ENCODE measurements around the gene PSTPIP2. TPM values are rescaled to one million over a fixed set of nuclear protein-coding genes. Genes with fewer than 3 reads are reported as not detected.

Gene PSTPIP2
- total RNA-seq, 6 experiments from 2014 or later, result 4.0 to 15.2 (median 8.6) TPM

DNA sequence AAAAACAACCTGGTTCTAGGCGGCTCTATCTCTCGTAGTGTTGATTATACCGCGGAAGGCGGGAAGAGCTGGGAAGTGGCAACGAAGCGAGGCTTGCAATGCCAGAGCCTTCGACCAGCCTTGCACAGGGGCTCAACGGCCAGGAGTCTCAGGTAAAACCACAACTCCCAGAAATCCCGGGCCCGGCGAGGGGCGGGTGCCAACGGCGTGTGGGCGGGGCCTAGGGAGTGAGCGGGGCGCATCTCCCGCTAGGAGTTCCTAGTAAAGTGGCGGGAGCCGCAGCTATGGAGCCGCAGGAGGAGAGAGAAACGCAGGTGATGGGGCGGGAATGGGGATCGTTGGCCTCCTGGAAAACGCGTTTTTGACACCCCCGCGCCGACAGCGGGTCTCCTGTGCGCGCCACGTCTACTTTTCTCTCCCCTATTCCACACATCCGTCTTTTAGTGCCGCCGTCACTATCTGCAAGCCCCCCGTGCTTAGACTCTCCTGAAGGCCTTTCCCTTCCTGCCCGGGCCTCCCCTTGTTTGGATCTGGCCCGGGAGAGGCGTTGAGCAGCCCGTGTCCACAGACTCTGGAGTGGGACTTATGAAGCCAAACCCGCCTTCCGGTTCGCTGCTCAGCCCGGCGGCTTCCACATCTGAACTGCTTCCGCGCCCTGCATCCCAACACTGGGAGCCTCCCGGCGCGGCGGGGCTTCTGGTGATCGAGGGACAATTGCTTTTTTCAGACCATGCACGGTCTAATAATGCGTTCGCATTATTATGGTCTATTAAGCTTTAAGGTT lies 32.3 kb upstream of the PSTPIP2 start, which contains the start of gene HAUS1:
TSS of gene HAUS1 (plus strand) at position 258 of the 784 bp plus-strand sequence. CDS start at position 285, 27 bp downstream.
- Histone ChIP-seq H3K36me3 (peaks cover 0 to 3% (median 0%) of the 10 kb centered on the region in 4 donors), H3K4me1 (peaks cover 0 to 5% (median 2%) of the 10 kb centered on the region in 4 donors), H3K27me3 (no peaks in the 10 kb centered on the region), H3K9me3 (no peaks in the 10 kb centered on the region), H3K27ac (peak within 1 kb of the TSS; percentile 34 to 41 (median 36)), H3K4me3 (peak within 1 kb of the TSS; percentile 71 to 91 (median 91))
- WGBS (ENCODE audit: insufficient coverage, low coverage, low lambda C conversion rate, missing lambda C conversion rate), result under 1% methylated on average over 35 of the region's 57 CpGs
- TF ChIP-seq, protein P1, sequence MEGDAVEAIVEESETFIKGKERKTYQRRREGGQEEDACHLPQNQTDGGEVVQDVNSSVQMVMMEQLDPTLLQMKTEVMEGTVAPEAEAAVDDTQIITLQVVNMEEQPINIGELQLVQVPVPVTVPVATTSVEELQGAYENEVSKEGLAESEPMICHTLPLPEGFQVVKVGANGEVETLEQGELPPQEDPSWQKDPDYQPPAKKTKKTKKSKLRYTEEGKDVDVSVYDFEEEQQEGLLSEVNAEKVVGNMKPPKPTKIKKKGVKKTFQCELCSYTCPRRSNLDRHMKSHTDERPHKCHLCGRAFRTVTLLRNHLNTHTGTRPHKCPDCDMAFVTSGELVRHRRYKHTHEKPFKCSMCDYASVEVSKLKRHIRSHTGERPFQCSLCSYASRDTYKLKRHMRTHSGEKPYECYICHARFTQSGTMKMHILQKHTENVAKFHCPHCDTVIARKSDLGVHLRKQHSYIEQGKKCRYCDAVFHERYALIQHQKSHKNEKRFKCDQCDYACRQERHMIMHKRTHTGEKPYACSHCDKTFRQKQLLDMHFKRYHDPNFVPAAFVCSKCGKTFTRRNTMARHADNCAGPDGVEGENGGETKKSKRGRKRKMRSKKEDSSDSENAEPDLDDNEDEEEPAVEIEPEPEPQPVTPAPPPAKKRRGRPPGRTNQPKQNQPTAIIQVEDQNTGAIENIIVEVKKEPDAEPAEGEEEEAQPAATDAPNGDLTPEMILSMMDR (IDR thresholded peaks at IDR 0.05), result no peak
- peak; percentile 73 for TF ChIP-seq POLR2A (IDR thresholded peaks at IDR 0.05)
- peak; percentile 98 to 100 (median 99) for ATAC-seq
- DNase-seq, result peak; percentile 94 to 95 (median 94)
- intact Hi-C loops (cut with DNase I), result no loop called here

- 83% methylated on average over 2 of the region's 8 CpGs for WGBS (ENCODE audit: insufficient coverage, low coverage, low lambda C conversion rate, missing lambda C conversion rate)
- no peak overlapping the region for H3K4me3 ChIP-seq
Measured at GRCh38 chr18:46099463-46099862, 27.4 kb upstream of the PSTPIP2 start.

DNA sequence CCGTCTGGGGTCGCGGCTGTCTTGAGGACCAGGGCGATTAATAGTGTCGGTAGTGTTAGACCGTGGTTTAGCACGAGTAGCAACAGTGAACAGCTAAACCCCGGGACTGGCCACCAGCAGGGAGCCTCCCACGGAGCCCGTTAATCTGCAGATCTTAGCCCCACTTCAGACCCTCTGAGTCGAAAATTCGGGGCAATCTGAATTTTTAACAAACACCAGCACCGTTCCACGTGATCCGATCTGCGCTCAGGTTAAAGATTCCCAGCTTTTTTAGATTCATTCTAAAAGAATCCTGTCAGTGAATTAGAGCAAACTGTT lies 26.5 kb upstream of the PSTPIP2 start:
- peaks cover 0 to 15% (median 6%) of the 10 kb centered on the region in 4 donors for H3K36me3 ChIP-seq
- DNase-seq (no peak), ATAC-seq (no peak)
- no peaks in the 10 kb centered on the region for H3K9me3 ChIP-seq
- WGBS (ENCODE audit: insufficient coverage, low coverage, low lambda C conversion rate, missing lambda C conversion rate), result 21% methylated on average over 12 of the region's 16 CpGs
- peak overlapping the region; percentile 82 to 90 (median 83) for H3K27ac ChIP-seq
- H3K27me3 ChIP-seq, result no peaks in the 10 kb centered on the region
- intact Hi-C loops (cut with DNase I), result no loop called here
- H3K4me1 ChIP-seq, result peaks cover 0 to 29% (median 11%) of the 10 kb centered on the region in 4 donors
- TF ChIP-seq POLR2A (IDR thresholded peaks at IDR 0.05), result no peak
- TF ChIP-seq, protein P1 (IDR thresholded peaks at IDR 0.05), result no peak
- peak overlapping the region; percentile 89 to 100 (median 99) for H3K4me3 ChIP-seq

More at GRCh38 chr18:46099463-46099862, 27.4 kb upstream of the PSTPIP2 start:
- TF ChIP-seq, protein P1 (IDR thresholded peaks at IDR 0.05), result no peak
- TF ChIP-seq POLR2A (IDR thresholded peaks at IDR 0.05), result no peak
- intact Hi-C loops (cut with DNase I), result no loop called here
- peaks cover 0 to 6% (median 2%) of the 10 kb centered on the region in 4 donors for H3K36me3 ChIP-seq
- DNase-seq, result no peak
- H3K27me3 ChIP-seq, result no peaks in the 10 kb centered on the region
- no peak for ATAC-seq
- H3K27ac ChIP-seq, result no peak overlapping the region
- H3K9me3 ChIP-seq, result no peaks in the 10 kb centered on the region
- H3K4me1 ChIP-seq, result peaks cover 0 to 23% (median 10%) of the 10 kb centered on the region in 4 donors

DNA sequence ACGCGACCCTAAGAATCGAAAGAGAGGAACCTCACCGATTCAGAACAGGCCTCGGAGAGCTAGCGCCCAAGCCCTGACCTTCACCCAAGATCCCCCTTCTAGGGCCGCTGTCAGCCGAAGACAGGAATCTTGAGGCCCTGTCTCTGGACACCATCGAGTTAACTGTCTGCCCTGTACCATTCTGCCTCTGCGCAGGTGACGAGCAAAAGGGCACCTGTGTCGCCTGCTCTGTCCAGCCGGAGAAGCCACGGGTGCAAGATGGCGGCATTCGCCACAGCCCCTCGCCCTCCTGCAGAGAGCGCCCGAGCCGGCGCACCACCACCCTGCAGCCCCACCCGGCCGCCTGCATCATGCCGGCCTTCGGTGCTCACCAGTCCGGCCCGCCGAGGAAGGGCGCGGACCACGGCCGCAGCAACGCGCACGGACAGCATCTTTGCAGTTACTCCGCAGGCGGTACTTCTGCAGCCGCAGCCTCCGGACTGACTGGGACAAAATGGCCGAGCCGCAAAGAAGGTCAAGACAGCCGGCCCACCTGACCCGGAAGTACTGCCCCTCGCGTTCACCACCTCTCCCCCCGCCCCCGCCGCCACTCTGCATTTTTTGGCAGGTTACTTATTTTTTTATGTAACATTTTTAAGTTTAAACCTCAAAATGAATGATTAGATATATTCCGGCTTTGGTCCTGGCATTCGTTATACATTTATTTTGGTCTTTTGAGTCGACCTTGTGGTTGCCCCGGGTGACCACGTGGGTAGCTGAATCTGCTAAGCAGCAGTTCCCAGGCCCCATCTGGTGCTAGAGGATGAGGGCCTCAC lies 25.9 kb upstream of the PSTPIP2 start, which contains the start of gene ATP5F1A:
TSS of gene ATP5F1A (minus strand) at position 496 of the 815 bp plus-strand sequence. CDS start at position 431, 65 bp downstream.
- intact Hi-C loops (cut with DNase I), result no loop called here
- peak; percentile 80 for TF ChIP-seq POLR2A (IDR thresholded peaks at IDR 0.05)
- TF ChIP-seq, protein P1 (IDR thresholded peaks at IDR 0.05), result no peak
- Histone ChIP-seq H3K4me3 (peak within 1 kb of the TSS; percentile 89 to 100 (median 99)), H3K27ac (peak within 1 kb of the TSS; percentile 82 to 90 (median 83)), H3K36me3 (peaks cover 0 to 19% (median 9%) of the 10 kb centered on the region in 4 donors), H3K27me3 (no peaks in the 10 kb centered on the region), H3K9me3 (no peaks in the 10 kb centered on the region), H3K4me1 (peaks cover 0 to 29% (median 11%) of the 10 kb centered on the region in 4 donors)
- DNase-seq (peak; percentile 87 to 92 (median 91)), ATAC-seq (peak; percentile 88 to 94 (median 92))
- 0% methylated on average over 35 of the region's 53 CpGs for WGBS (ENCODE audit: insufficient coverage, low coverage, low lambda C conversion rate, missing lambda C conversion rate)

Data from right lobe of liver (tissue), 6 donors.